Gastroesophageal sphincter (tissue), 4 donors: ENCODE measurements around the gene ZFP42. TPM values are rescaled to one million over a fixed set of nuclear protein-coding genes. Genes with fewer than 3 reads are reported as not detected.
"Not testable (repeated sequence)": the region's sequence is repeated elsewhere in the genome, so short reads cannot be mapped to it uniquely, and the experiment has no call there.

Source experiments
- ATAC-seq: fragments of 150-250 bp; one replicate; pipeline ENCODE4 v1.9.1; 2016; ENCODE audit warnings: mild to moderate bottlenecking, moderate library complexity
- H3K27ac ChIP-seq, 4 donors: fragments of 200-600 bp; sonication (generic) in 3 of 4; 1 replicate in 3 of 4; 2 replicates in 1 of 4; pipeline ENCODE4 v1.5.1; 2016 to 2019
- H3K27me3 ChIP-seq: fragments of 200-600 bp; sonication (generic); one replicate; pipeline ENCODE4 v1.5.1; 2019
- H3K36me3 ChIP-seq, 2 donors: fragments of 200-600 bp; sonication (generic); one replicate each; pipeline ENCODE4 v1.5.1; 2019; ENCODE audit warnings: control low read depth in 1 of 2
- H3K4me1 ChIP-seq, 3 donors: fragments of 200-600 bp; sonication (generic); 1 replicate in 2 of 3; 2 replicates in 1 of 3; pipeline ENCODE4 v1.5.1; 2016 to 2019; ENCODE audit warnings: control low read depth in 2 of 3
- H3K4me3 ChIP-seq, 2 donors: fragments of 200-600 bp; sonication (generic); one replicate each; pipeline ENCODE4 v1.5.1; 2019; ENCODE audit warnings: mild to moderate bottlenecking in 1 of 2, moderate library complexity in 1 of 2
- H3K9me3 ChIP-seq, 3 donors: fragments of 200-600 bp; sonication (generic); one replicate each; pipeline ENCODE4 v1.5.1; 2017 to 2019; ENCODE audit warnings: control low read depth in 2 of 3
- EP300 ChIP-seq: sonication (generic); formaldehyde crosslinking; IDR thresholded peaks from one replicate; pipeline ENCODE4 v1.6.1; 2017; ENCODE audit warnings: antibody characterized with exemption, mild to moderate bottlenecking
- POLR2A ChIP-seq, 2 donors: fragments of 450-650 bp; IDR thresholded peaks; one replicate each; pipeline ENCODE4 v1.6.1; 2017; ENCODE audit warnings: antibody characterized with exemption in 2 of 2, mild to moderate bottlenecking in 2 of 2, moderate library complexity in 1 of 2
- POLR2AphosphoS5 ChIP-seq: sonication (generic); formaldehyde crosslinking; IDR thresholded peaks from one replicate; pipeline ENCODE4 v1.6.1; 2017; ENCODE audit warnings: antibody characterized with exemption
- WGBS, 2 donors: methylation state at CpG; one replicate each; pipeline ENCODE4 v1.1.5; 2018; ENCODE audit warnings: low coverage in 1 of 2; 5-methylcytosine and 5-hydroxymethylcytosine counted together
- total RNA-seq, 4 donors: library from RNA; depleted of rRNA; stranded (reverse); fragments of >200 nt; gene quantifications; one replicate each; pipeline ENCODE4 v1.1.0, GENCODE V29; 2016
- TF ChIP-seq, protein P1 (sequence below), 4 experiments: fragments of 200-600 bp in 2 of 4; fragments of 450-650 bp in 2 of 4; sonication (generic) in 1 of 4; IDR thresholded peaks; one replicate each; pipeline ENCODE4 v1.5.1; 2017 to 2019; ENCODE audit warnings: antibody characterized with exemption in 4 of 4, mild to moderate bottlenecking in 2 of 4, moderate library complexity in 2 of 4

ZFP42 gene
- total RNA-seq, 4 donors from 2014 or later = not detected

DNA sequence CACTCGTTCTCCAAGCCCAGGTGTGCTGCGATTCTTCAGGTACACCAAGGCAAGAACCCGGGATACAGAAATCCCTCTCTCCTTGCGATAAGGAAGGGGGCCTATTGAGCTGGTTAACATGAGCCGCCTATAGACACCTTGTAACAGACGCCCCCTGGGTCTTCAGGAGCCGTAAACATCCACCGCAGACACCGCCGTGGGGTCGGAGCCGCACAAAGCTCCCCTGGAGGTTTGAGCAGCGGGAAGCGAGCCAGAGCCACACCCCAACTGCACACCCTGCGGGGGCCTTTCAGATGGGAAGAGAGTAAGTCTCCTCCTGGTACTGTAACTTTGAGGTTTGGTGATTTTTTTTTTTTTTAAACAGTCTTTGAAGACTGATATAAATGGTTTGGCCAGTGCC is 46.6 kb downstream of the ZFP42 start:
- no peak for ATAC-seq
- Histone ChIP-seq H3K9me3 (no peaks in the 10 kb centered on the region), H3K4me3 (no peak overlapping the region), H3K27me3 (no peaks in the 10 kb centered on the region), H3K27ac (no peak overlapping the region), H3K36me3 (no peaks in the 10 kb centered on the region), H3K4me1 (no peaks in the 10 kb centered on the region)
- WGBS, 2 donors = 78 to 94% methylated on average over 4 of the region's 15 CpGs
- TF ChIP-seq EP300 (no peak), POLR2A (IDR thresholded peaks at IDR 0.05) (no peak), POLR2AphosphoS5 (no peak)
- TF ChIP-seq, protein P1, sequence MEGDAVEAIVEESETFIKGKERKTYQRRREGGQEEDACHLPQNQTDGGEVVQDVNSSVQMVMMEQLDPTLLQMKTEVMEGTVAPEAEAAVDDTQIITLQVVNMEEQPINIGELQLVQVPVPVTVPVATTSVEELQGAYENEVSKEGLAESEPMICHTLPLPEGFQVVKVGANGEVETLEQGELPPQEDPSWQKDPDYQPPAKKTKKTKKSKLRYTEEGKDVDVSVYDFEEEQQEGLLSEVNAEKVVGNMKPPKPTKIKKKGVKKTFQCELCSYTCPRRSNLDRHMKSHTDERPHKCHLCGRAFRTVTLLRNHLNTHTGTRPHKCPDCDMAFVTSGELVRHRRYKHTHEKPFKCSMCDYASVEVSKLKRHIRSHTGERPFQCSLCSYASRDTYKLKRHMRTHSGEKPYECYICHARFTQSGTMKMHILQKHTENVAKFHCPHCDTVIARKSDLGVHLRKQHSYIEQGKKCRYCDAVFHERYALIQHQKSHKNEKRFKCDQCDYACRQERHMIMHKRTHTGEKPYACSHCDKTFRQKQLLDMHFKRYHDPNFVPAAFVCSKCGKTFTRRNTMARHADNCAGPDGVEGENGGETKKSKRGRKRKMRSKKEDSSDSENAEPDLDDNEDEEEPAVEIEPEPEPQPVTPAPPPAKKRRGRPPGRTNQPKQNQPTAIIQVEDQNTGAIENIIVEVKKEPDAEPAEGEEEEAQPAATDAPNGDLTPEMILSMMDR (IDR thresholded peaks at IDR 0.05) = no peak

DNA sequence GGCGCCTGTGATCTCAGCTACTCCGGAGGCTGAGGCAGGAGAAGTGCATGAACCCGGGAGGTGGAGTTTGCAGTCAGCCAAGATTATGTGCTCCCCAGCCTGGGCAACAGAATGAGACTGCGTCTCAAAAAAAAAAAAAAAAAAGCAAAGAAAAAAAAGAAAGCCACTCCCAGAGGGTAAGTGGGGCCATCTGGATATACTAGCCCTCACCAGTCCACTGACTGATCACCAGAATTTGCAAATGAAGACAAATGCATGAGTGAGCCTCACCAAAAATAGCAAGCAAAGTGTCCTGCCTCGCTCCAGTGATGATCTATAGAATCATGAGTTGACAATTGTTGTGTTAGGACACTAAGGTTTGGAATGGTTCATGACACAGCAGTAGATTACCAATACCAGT is 47.6 kb downstream of the ZFP42 start:
- TF ChIP-seq, protein P1 (IDR thresholded peaks at IDR 0.05) = no peak
- TF ChIP-seq POLR2A (IDR thresholded peaks at IDR 0.05) = no peak
- no peak for TF ChIP-seq POLR2AphosphoS5
- TF ChIP-seq EP300 = no peak
- no peak overlapping the region for H3K27ac ChIP-seq
- H3K4me1 ChIP-seq = no peaks in the 10 kb centered on the region
- H3K27me3 ChIP-seq = no peaks in the 10 kb centered on the region
- H3K36me3 ChIP-seq = no peaks in the 10 kb centered on the region
- WGBS, 2 donors = 90 to 97% methylated on average over 1 to 3 of the region's 5 CpGs
- H3K4me3 ChIP-seq = no peak overlapping the region
- H3K9me3 ChIP-seq = no peaks in the 10 kb centered on the region
- no peak for ATAC-seq

DNA sequence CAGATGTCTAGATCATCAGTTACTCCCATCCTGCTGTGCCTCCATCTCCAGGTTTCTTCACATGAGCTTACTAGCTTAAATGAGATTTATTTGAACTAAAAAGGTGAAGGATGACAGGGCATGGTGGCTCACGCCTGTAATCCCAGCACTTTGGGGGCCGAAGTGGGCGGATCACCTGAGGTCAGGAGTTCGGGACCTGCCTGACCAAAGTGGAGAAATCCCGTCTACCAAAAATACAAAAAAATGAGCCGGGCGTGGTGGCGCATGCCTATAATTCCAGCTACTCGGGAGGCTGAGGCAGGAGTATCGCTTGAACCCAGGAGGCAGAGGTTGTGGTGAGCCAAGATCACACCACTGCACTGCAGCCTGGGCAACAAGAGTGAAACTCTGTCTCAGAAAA is 49.9 kb downstream of the ZFP42 start:
- 100% methylated on average over 9 of the region's 10 CpGs; no CpG with 5 or more reads in 1 of the 2 donors for WGBS, 2 donors
- H3K9me3 ChIP-seq, H3K4me1 ChIP-seq, H3K4me3 ChIP-seq, ATAC-seq, H3K27ac ChIP-seq, H3K27me3 ChIP-seq, H3K36me3 ChIP-seq: not testable (repeated sequence)

DNA sequence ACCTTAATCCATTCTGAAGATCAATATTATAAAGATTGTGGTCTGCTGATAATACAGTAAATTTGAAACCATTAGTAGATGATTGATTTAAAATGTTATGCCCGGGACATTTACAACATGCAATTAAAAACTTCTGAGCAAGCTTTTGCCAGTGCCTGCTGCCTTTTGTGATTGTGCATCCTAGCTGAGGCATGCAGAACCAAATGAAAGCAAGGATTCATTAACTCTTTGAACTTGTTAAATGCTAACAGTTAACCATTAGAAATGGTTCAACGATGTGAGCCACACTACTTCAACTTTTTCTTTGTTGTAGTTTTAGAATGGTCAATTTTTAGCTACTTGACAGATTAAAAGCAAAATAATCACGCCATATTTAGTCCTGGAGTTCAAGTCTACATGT is 51.1 kb downstream of the ZFP42 start:
- Histone ChIP-seq H3K4me3 (no peak overlapping the region), H3K27me3 (no peaks in the 10 kb centered on the region), H3K9me3 (no peaks in the 10 kb centered on the region), H3K27ac (no peak overlapping the region), H3K4me1 (no peaks in the 10 kb centered on the region), H3K36me3 (no peaks in the 10 kb centered on the region)
- TF ChIP-seq POLR2A (IDR thresholded peaks at IDR 0.05) (no peak), EP300 (no peak), POLR2AphosphoS5 (no peak)
- TF ChIP-seq, protein P1 (IDR thresholded peaks at IDR 0.05) = no peak
- WGBS, 2 donors = 40 to 58% methylated on average over 3 of the region's 3 CpGs
- no peak for ATAC-seq

DNA sequence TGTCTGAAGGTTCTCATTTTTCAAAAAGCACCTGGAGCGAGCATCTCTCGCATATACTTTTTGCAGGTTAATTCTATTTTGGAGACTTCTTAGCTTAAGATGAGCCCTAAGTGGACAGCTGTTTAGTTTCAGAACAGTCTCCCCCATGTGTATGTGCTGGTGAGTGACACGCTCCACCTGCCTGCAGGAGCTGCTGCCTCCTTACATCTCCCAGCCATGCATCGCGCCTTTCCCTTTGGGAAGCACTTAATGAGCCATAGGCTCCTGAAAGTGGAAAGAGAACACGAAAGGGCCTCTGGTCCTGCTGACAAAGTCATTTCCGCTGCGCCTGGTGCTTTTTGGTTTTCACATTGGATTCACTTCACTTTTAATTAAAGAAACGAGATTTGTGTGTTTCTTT is 57.7 kb downstream of the ZFP42 start:
- ATAC-seq = no peak
- Histone ChIP-seq H3K36me3 (no peaks in the 10 kb centered on the region), H3K27ac (no peak overlapping the region), H3K27me3 (no peaks in the 10 kb centered on the region), H3K9me3 (no peaks in the 10 kb centered on the region), H3K4me1 (no peaks in the 10 kb centered on the region), H3K4me3 (no peak overlapping the region)
- WGBS, 2 donors = 67 to 70% methylated on average over 6 to 9 of the region's 9 CpGs
- TF ChIP-seq POLR2AphosphoS5 = no peak
- no peak for TF ChIP-seq POLR2A (IDR thresholded peaks at IDR 0.05)
- TF ChIP-seq, protein P1 (IDR thresholded peaks at IDR 0.05) = no peak
- no peak for TF ChIP-seq EP300

Other genes starting within 250 kb of the ZFP42 start
- gene TRIML2, start 113.8 kb downstream of the ZFP42 start, total RNA-seq = under 1 TPM in 1 of 4 donors, not detected in 3; 0.40 TPM
- not detected for gene TRIML1, start 143.7 kb downstream of the ZFP42 start, total RNA-seq